HL-60 (cell line): ENCODE measurements around the gene UGGT2.
A peak's percentile ranks its signal among the peaks of the same experiment; 100 is the strongest.
"Not testable (repeated sequence)": the region's sequence is repeated elsewhere in the genome, so short reads cannot be mapped to it uniquely, and the experiment has no call there.

Experiments
- DNase-seq, 2 experiments: peaks; one replicate each; pipeline ENCODE4 v3.0.0-alpha.2; 2010 to 2020; ENCODE audit warnings: low read depth in 1 of 2, low spot score in 1 of 2
- H3K27ac ChIP-seq: fragments of 250-450 bp; sonication (Bioruptor Pico); replicated peaks from 2 replicates; pipeline ENCODE4 v1.5.1; 2020; ENCODE audit warnings: mild to moderate bottlenecking, moderate library complexity
- H3K27me3 ChIP-seq: fragments of 250-450 bp; sonication (Bioruptor Pico); 2 replicates; pipeline ENCODE4 v1.5.1; 2021; ENCODE audit warnings: mild to moderate bottlenecking, moderate library complexity; ENCODE audit not compliant: insufficient read depth, poor library complexity, severe bottlenecking
- H3K4me3 ChIP-seq: replicated peaks from 2 replicates; pipeline ENCODE4 v1.5.1; 2011; ENCODE audit warnings: mild to moderate bottlenecking, control low read depth, low read length; ENCODE audit not compliant: insufficient read depth
- GABPA ChIP-seq: IDR thresholded peaks from 2 replicates; pipeline ENCODE4 v1.6.1; 2012; ENCODE audit warnings: low read depth
- POLR2AphosphoS5 ChIP-seq: IDR thresholded peaks from 2 replicates; pipeline ENCODE4 v1.6.1; 2012; ENCODE audit warnings: low read depth
- SPI1 ChIP-seq: IDR thresholded peaks from 2 replicates; pipeline ENCODE4 v1.6.1; 2012; ENCODE audit warnings: low read depth, mild to moderate bottlenecking, borderline replicate concordance
- TF ChIP-seq, protein P1 (sequence below): IDR thresholded peaks from one replicate; pipeline ENCODE4 v1.5.1; 2011; ENCODE audit warnings: low read length, control low read depth, inconsistent platforms; ENCODE audit not compliant: insufficient read depth
- TF ChIP-seq, protein P2 (sequence below): IDR thresholded peaks from 2 replicates; pipeline ENCODE4 v1.6.1; 2012; ENCODE audit warnings: low read depth; ENCODE audit not compliant: insufficient replicate concordance

Gene UGGT2

DNA sequence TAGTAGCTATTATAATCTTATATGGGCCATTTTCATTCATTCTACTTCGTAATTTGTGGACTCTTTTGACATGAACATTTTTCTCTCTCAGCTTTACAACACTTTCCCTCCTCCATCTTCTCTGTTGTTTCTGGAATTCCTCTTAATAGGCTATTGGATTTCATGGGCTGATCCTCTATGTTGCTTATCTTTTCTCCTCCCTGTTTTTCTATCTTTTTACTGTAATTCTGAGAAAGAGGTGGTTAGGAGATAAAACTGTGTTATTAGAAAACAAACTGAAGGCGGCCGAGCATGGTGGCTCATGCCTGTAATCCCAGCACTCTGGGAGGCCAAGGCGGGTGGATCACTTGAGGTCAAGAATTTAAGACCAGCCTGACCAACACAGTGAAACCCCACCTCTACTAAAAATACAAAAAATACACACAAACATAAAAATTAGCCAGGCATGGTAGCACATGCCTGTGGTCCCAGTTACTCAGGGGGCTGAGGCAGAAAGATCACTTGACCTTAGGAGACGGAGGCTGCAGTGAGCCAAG lies 188.1 kb downstream of the UGGT2 start:
- TF ChIP-seq GABPA (no peak), SPI1 (no peak), POLR2AphosphoS5 (no peak)
- TF ChIP-seq, protein P1, sequence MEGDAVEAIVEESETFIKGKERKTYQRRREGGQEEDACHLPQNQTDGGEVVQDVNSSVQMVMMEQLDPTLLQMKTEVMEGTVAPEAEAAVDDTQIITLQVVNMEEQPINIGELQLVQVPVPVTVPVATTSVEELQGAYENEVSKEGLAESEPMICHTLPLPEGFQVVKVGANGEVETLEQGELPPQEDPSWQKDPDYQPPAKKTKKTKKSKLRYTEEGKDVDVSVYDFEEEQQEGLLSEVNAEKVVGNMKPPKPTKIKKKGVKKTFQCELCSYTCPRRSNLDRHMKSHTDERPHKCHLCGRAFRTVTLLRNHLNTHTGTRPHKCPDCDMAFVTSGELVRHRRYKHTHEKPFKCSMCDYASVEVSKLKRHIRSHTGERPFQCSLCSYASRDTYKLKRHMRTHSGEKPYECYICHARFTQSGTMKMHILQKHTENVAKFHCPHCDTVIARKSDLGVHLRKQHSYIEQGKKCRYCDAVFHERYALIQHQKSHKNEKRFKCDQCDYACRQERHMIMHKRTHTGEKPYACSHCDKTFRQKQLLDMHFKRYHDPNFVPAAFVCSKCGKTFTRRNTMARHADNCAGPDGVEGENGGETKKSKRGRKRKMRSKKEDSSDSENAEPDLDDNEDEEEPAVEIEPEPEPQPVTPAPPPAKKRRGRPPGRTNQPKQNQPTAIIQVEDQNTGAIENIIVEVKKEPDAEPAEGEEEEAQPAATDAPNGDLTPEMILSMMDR, result no peak
- TF ChIP-seq, protein P2, sequence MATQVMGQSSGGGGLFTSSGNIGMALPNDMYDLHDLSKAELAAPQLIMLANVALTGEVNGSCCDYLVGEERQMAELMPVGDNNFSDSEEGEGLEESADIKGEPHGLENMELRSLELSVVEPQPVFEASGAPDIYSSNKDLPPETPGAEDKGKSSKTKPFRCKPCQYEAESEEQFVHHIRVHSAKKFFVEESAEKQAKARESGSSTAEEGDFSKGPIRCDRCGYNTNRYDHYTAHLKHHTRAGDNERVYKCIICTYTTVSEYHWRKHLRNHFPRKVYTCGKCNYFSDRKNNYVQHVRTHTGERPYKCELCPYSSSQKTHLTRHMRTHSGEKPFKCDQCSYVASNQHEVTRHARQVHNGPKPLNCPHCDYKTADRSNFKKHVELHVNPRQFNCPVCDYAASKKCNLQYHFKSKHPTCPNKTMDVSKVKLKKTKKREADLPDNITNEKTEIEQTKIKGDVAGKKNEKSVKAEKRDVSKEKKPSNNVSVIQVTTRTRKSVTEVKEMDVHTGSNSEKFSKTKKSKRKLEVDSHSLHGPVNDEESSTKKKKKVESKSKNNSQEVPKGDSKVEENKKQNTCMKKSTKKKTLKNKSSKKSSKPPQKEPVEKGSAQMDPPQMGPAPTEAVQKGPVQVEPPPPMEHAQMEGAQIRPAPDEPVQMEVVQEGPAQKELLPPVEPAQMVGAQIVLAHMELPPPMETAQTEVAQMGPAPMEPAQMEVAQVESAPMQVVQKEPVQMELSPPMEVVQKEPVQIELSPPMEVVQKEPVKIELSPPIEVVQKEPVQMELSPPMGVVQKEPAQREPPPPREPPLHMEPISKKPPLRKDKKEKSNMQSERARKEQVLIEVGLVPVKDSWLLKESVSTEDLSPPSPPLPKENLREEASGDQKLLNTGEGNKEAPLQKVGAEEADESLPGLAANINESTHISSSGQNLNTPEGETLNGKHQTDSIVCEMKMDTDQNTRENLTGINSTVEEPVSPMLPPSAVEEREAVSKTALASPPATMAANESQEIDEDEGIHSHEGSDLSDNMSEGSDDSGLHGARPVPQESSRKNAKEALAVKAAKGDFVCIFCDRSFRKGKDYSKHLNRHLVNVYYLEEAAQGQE, result no peak
- Histone ChIP-seq H3K27ac (no peak overlapping the region), H3K4me3 (no peak overlapping the region), H3K27me3 (no peaks in the 10 kb centered on the region)
- no peak for DNase-seq

- no peak overlapping the region for H3K27ac ChIP-seq
- DNase-seq, result no peak
- no peaks in the 10 kb centered on the region for H3K27me3 ChIP-seq
- H3K4me3 ChIP-seq, result no peak overlapping the region
- TF ChIP-seq, protein P2, result no peak
- TF ChIP-seq POLR2AphosphoS5 (no peak), SPI1 (no peak), GABPA (no peak)
- TF ChIP-seq, protein P1, result no peak
Observed at GRCh38 chr13:95862408-95862807, 190.8 kb downstream of the UGGT2 start.

DNA sequence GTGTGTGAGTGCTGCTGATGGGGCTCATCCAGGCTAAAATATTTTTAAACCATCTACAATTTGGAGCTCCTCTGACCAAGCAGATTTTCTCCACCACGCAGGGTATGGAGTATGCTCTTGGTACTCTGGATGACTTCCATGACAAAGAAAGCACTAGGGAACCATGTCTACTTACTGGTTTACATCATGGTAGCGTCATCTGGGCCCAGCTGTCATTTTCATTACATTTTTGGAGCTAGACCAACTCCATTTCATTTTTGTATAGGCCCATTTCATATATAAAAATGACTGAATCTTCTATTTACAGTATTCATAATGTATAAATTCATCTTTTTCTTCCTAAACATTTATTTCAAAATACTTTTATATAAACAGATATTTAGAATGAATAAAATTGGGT lies 191.9 kb downstream of the UGGT2 start:
- no peak overlapping the region for H3K27ac ChIP-seq
- DNase-seq, result no peak
- H3K4me3 ChIP-seq, result no peak overlapping the region
- H3K27me3 ChIP-seq, result no peaks in the 10 kb centered on the region
- TF ChIP-seq POLR2AphosphoS5, result no peak

DNA sequence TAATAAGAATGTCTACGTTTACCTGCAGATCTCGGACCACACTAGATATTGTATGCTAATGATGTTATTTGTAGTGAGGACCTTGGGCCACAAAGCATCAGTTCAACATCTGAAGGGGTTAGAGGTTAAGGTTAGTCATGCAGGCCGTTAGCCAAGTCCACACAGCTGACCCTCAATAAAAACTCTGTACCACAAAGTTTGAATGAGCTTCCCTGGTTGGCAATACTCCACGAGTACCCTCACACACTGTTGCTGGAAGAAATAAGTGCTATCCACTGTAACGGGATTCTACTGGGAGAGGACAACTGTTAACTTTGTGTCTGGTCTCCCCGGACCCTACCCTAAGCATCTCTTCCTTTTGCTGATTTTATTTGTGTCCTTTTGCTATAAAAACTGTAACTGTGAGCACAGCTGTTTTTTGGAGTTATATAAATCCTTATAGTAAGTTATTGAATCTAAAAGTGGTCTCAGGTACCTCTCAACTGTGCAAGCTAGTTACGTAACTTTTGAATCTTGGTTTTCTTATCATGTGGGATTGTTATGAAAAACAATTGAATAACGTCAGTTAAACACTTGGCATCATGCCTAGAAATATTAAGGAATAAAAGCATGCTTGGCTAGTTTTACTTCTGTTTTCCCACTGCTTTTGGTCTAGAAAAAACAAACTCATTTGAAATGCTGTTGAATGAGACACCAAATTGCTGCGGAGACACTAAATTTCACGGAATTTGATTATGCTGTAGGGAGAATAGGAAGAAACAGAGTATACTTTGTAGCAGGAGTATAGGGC lies 194.7 kb downstream of the UGGT2 start:
- TF ChIP-seq, protein P2, result no peak
- TF ChIP-seq GABPA (no peak), SPI1 (no peak), POLR2AphosphoS5 (no peak)
- TF ChIP-seq, protein P1, result no peak
- peak in 1 of 2 experiments; percentile 47 for DNase-seq
- Histone ChIP-seq H3K4me3 (no peak overlapping the region), H3K27me3 (no peaks in the 10 kb centered on the region), H3K27ac (no peak overlapping the region)

- not testable (repeated sequence) for DNase-seq, H3K27ac ChIP-seq, H3K27me3 ChIP-seq, H3K4me3 ChIP-seq
Observed at GRCh38 chr13:95845656-95846055, 207.5 kb downstream of the UGGT2 start.
